Testis (tissue), 3 donors: ENCODE data around the gene DHRS7B. TPM values are rescaled to one million over a fixed set of nuclear protein-coding genes. Genes with fewer than 3 reads are reported as not detected.
"Not testable (repeated sequence)": the region's sequence is repeated elsewhere in the genome, so short reads cannot be mapped to it uniquely, and the experiment has no call there.

Experiments used
- DNase-seq: peaks from one replicate; pipeline ENCODE4 v3.0.0-alpha.2; 2019
- H3K27ac ChIP-seq, 2 donors: fragments of 200-600 bp; sonication (generic); one replicate each; pipeline ENCODE4 v1.5.1; 2019
- H3K27me3 ChIP-seq: fragments of 200-600 bp; sonication (generic); one replicate; pipeline ENCODE4 v1.5.1; 2019
- H3K36me3 ChIP-seq: fragments of 200-600 bp; sonication (generic); one replicate; pipeline ENCODE4 v1.5.1; 2017; ENCODE audit warnings: low read depth; ENCODE audit errors: missing control alignments
- H3K4me1 ChIP-seq: fragments of 200-600 bp; sonication (generic); one replicate; pipeline ENCODE4 v1.5.1; 2019
- H3K4me3 ChIP-seq, 2 donors: fragments of 200-600 bp; sonication (generic); one replicate each; pipeline ENCODE4 v1.5.1; 2017 to 2019
- H3K9me3 ChIP-seq: fragments of 200-600 bp; sonication (generic); one replicate; pipeline ENCODE4 v1.5.1; 2017
- CTCF ChIP-seq, 3 experiments: fragments of 450-650 bp in 2 of 3; fragments of 200-600 bp in 1 of 3; sonication (generic) in 1 of 3; IDR thresholded peaks; one replicate each; pipeline ENCODE4 v1.5.1; 2016 to 2019; ENCODE audit warnings: antibody characterized with exemption in 3 of 3, mild to moderate bottlenecking in 2 of 3, moderate library complexity in 1 of 3
- POLR2A ChIP-seq: fragments of 450-650 bp; IDR thresholded peaks from one replicate; pipeline ENCODE4 v1.6.1; 2017; ENCODE audit warnings: antibody characterized with exemption, mild to moderate bottlenecking, moderate library complexity
- WGBS, 2 donors: methylation state at CpG; one replicate each; pipeline ENCODE4 v1.1.5; 2018; 5-methylcytosine and 5-hydroxymethylcytosine counted together
- intact Hi-C: fragments of 100-400 bp; cut with DNase I; formaldehyde crosslinking; loops from one replicate; pipeline ENCODE4 v1.15.1; 2023; ENCODE audit warnings: low total_unique reads
- polyA plus RNA-seq: library from polyadenylated mRNA; stranded (reverse); fragments of 350-450 nt; fragmentation: Illumina TruSeq; extraction: RNeasy Lipid Tissue Mini Kit (QIAGEN cat#74804); gene quantifications from one replicate; pipeline ENCODE4 v1.2.3, GENCODE V29; 2014; ENCODE audit warnings: low read depth, low replicate concordance; ENCODE audit not compliant: insufficient read depth
- total RNA-seq, 2 donors: library from RNA; depleted of rRNA; stranded (reverse); fragments of >200 nt; gene quantifications; one replicate each; pipeline ENCODE4 v1.2.3, GENCODE V29; 2016

The DHRS7B gene
- total and polyA plus RNA-seq, 3 donors from 2014 or later: 39.0 to 81.7 (median 53.6) TPM

GRCh38 chr17:21186399-21187187 lies 59.8 kb downstream of the DHRS7B start:
- TF ChIP-seq POLR2A: no peak
- TF ChIP-seq CTCF (IDR thresholded peaks at IDR 0.05): no peak
- 77 to 81% methylated on average over 6 of the region's 6 CpGs for WGBS, 2 donors
- no peaks in the 10 kb centered on the region for H3K36me3 ChIP-seq
- H3K27ac ChIP-seq: no peak overlapping the region
- intact Hi-C loops: no loop called here
- peaks cover 12% of the 10 kb centered on the region for H3K4me1 ChIP-seq
- H3K27me3 ChIP-seq: no peaks in the 10 kb centered on the region
- no peaks in the 10 kb centered on the region for H3K9me3 ChIP-seq
- no peak overlapping the region for H3K4me3 ChIP-seq
- DNase-seq: no peak

GRCh38 chr17:21189361-21189760 lies 62.6 kb downstream of the DHRS7B start:
- no peak for DNase-seq
- peaks cover 28% of the 10 kb centered on the region for H3K4me1 ChIP-seq
- H3K27ac ChIP-seq: no peak overlapping the region
- no peaks in the 10 kb centered on the region for H3K9me3 ChIP-seq
- no peak overlapping the region for H3K4me3 ChIP-seq
- TF ChIP-seq CTCF (IDR thresholded peaks at IDR 0.05) (no peak), POLR2A (no peak)
- no peaks in the 10 kb centered on the region for H3K27me3 ChIP-seq
- no peaks in the 10 kb centered on the region for H3K36me3 ChIP-seq
- WGBS, 2 donors: 90 to 94% methylated on average over 4 of the region's 4 CpGs
- intact Hi-C loops: no loop called here

GRCh38 chr17:21190078-21190477 lies 63.3 kb downstream of the DHRS7B start:
- peaks cover 33% of the 10 kb centered on the region for H3K4me1 ChIP-seq
- intact Hi-C loops: no loop called here
- DNase-seq: no peak
- TF ChIP-seq POLR2A (no peak), CTCF (IDR thresholded peaks at IDR 0.05) (no peak)
- H3K9me3 ChIP-seq: no peaks in the 10 kb centered on the region
- WGBS, 2 donors: 86% methylated on average over 6 of the region's 6 CpGs
- no peak overlapping the region for H3K4me3 ChIP-seq
- peak overlapping the region; percentile 14 to 47 for H3K27ac ChIP-seq
- H3K27me3 ChIP-seq: no peaks in the 10 kb centered on the region
- H3K36me3 ChIP-seq: no peaks in the 10 kb centered on the region

GRCh38 chr17:21191698-21192097 lies 64.9 kb downstream of the DHRS7B start:
- H3K27ac ChIP-seq: peak overlapping the region; percentile 14 to 47
- H3K4me3 ChIP-seq: no peak overlapping the region
- no peak for DNase-seq
- H3K9me3 ChIP-seq: no peaks in the 10 kb centered on the region
- TF ChIP-seq POLR2A: no peak
- TF ChIP-seq CTCF (IDR thresholded peaks at IDR 0.05): no peak
- H3K27me3 ChIP-seq: no peaks in the 10 kb centered on the region
- peaks cover 35% of the 10 kb centered on the region for H3K4me1 ChIP-seq
- 59 to 72% methylated on average over 2 of the region's 2 CpGs for WGBS, 2 donors
- intact Hi-C loops: no loop called here
- H3K36me3 ChIP-seq: no peaks in the 10 kb centered on the region

GRCh38 chr17:21192414-21192813 lies 65.7 kb downstream of the DHRS7B start:
- Histone ChIP-seq H3K27ac (peak overlapping the region in 1 of 2 donors; percentile 14), H3K4me1 (peaks cover 35% of the 10 kb centered on the region)
- intact Hi-C loops, H3K9me3 ChIP-seq, DNase-seq, H3K36me3 ChIP-seq, H3K27me3 ChIP-seq, H3K4me3 ChIP-seq: not testable (repeated sequence)
- WGBS, 2 donors: 92 to 94% methylated on average over 7 of the region's 7 CpGs
